Stimulated activated CD4-positive, alpha-beta T cell treated with anti-CD3 and anti-CD28 coated beads, TNF-alpha, amount 100 ng/mL, for 24 hours (primary cell): ENCODE results near the gene YEATS2.
"Not testable (repeated sequence)": the region's sequence is repeated elsewhere in the genome, so short reads cannot be mapped to it uniquely, and the experiment has no call there.

Experiments
- DNase-seq, 3 experiments: peaks; one replicate each; pipeline ENCODE4 v3.0.0-alpha.2; 2020; ENCODE audit warnings: low read depth in 3 of 3

YEATS2 gene

GRCh38 chr3:183777016-183777618, 79.5 kb downstream of the YEATS2 start:
- no peak for DNase-seq

GRCh38 chr3:183779896-183780465, 82.4 kb downstream of the YEATS2 start:
- DNase-seq: no peak

DNA sequence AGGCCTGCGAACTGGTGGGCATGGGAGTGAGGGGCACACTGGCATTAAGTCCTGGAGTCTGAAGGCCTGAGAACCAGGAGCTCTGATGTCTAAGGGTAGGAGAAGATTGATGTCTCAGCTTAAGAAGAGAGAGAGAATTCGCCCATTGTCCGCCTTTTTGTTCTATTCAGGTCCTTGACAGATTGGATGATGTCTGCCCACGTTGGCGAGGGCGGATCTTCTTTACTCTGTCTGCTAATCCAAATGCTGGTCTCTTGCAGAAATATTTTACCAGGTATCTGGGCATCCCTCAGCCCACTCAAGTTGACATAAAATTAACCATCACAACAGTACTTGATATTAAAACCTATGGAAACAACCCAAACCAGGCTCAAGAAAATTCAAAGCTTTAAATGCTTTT, 83.6 kb downstream of the YEATS2 start:
- DNase-seq: no peak

- DNase-seq: no peak
Observed at GRCh38 chr3:183782576-183783276, 85.1 kb downstream of the YEATS2 start.

- DNase-seq: not testable (repeated sequence)
Observed at GRCh38 chr3:183784503-183784902, 86.9 kb downstream of the YEATS2 start.

DNA sequence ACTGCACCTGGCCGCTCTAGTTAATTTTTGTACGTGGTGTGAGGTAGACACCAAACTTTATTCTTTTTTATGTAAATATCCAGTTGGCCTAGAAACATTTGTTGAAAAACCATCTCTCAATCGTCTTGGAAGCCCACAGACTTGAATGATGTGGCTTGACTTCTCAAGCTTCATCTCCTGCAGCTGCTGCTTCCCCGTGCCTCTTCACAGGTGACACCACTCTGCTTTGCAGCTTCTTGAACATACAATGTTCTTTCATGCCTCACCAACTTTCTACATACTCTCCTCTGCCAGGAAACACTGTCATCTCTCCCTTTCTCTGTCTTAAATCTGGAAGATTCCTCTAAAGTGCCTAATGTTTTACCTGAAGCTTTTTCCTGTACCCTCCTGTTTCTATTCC, 92.2 kb downstream of the YEATS2 start:
- no peak for DNase-seq

DNA sequence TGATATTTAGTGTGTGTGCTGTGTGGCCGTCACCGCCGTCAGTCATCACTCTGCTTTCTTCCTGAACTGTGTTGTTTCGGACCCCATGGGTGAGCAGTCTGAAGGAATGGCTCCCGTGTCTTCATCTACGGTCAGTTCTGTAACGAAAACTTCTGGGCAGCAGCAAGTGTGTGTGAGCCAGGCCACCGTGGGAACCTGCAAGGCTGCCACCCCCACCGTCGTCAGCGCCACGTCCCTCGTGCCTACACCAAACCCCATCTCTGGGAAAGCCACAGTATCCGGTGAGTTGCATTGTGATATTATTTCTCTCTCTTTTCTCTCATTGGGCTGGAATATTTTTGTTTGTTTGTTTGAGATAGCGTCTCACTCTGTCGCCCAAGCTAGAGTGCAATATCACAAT, 93.1 kb downstream of the YEATS2 start:
- DNase-seq: no peak

- no peak for DNase-seq
Observed at GRCh38 chr3:183792976-183793375, 95.4 kb downstream of the YEATS2 start.

- DNase-seq: no peak
Observed at GRCh38 chr3:183794452-183794851, 96.9 kb downstream of the YEATS2 start.

DNA sequence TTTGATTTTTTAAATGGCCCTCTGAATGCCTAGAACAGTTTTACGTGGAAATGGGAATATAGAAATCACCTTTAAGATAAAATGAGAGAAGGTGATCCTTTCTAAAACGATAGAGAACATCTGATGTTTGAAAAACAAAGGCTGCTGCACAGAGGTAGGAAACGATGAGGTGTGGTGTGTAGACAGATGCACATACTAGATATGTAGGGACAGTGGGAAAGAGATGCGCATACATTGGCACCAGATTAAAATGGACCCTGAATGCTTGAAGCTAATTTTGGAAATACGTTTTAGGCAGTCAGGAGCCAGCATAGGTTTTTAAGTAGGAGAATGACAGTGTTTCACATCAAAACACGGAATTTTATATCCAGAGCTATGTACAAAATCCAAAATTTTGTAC, 98.8 kb downstream of the YEATS2 start:
- no peak for DNase-seq

DNA sequence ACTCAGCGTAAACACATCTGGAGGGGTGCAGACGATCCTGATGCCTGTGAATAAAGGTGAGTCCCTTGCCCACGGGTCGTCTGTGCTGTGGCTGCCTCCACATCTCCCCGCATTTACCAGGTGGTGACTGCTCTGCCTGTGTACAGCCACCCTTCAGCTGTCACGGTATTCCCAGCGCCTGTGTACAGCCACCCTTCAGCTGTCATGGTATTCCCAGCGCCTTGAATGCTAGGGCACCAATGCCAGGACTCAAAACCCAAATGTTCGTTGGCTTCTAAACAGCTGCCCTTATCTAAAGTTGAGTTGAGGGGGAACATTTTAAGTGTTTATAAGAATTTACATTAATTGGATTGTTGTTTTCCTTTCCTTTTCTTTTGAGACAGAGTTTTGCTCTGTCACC, 100.4 kb downstream of the YEATS2 start:
- no peak for DNase-seq

- DNase-seq: no peak
Observed at GRCh38 chr3:183799461-183799860, 101.9 kb downstream of the YEATS2 start.

- no peak for DNase-seq
Observed at GRCh38 chr3:183800243-183800863, 102.8 kb downstream of the YEATS2 start.

DNA sequence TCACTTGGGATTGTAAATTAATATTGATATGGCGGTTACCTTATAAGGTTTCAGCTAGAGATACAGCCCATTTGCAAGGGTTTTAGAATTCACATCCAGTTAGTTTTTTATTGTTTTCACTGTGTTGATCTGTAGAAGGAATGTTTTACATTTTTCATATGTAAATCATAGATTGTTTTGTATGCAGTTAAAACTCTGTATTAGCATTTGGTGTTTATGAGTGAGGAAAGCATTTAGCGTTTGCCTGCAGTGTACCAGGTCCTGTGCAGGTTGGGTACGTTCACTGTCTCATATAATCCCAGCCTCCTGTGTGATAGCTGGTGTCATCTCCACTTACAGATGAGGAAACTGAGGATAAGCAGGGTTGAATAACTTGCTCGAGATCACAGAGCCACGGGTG, 104.0 kb downstream of the YEATS2 start:
- DNase-seq: no peak

- no peak for DNase-seq
Observed at GRCh38 chr3:183802989-183803388, 105.4 kb downstream of the YEATS2 start.

DNA sequence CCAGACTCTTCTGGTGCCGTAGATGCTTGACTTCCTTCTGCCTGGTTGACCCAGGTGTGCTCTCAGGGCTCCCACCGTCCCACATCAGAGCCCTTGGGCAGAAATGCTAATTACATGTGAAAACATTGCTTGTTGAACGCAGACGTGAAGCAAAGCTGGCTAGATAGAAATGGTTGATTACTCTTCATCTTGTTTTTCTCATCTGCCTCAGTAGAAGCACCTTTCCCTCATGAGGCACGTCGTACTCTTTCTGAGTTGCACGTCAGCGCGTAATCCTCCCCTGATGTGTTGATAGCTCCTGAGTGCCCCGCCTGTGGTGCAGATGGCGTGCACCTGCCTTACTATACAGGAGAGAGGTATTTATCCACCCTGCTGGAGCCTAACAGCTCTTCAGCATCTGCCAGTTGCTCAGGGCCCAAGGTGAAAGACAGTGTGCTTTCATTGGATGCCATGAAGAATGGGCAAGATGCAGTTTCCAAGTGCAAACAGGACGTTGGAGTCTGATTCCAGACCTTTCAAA, 109.7 kb downstream of the YEATS2 start:
- no peak for DNase-seq

DNA sequence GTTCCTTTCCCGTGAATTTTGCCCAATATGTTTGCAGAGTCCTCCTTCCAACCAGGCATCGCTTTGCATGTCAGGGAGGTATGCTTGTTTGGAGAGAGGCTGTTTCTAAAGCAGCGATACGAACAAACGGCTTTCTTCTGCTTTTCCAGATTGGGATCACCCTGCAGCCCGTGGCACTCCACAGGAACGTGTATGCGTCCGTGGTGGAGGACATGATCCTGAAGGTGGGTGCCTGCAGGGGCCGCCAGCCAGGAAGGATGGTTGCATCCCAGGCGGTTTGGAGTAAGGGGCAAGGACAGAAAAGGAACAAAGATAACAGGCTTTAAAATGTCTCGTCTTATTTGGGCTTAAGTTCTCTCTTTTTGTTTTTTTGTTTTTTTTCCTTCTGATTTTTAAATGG, 110.3 kb downstream of the YEATS2 start:
- DNase-seq: no peak

DNA sequence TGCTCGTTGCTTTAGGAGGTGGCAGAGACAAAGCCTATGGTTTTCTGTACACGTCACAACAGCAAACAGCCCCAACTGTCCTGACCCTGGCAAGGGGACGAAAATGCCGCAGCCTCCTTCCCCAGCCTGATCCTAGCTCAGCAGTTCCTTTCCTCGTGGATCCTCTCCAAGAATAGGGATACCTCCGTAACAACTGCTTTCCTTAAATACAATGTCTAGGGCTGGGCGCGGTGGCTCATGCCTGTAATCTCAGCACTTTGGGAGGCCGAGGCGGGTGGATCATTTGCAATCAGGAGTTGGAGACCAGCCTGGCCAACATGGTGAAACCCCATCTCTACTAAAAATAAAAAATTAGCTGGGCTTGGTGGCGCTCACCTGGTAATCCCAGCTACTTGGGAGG, 110.8 kb downstream of the YEATS2 start:
- no peak for DNase-seq

- DNase-seq: no peak
Observed at GRCh38 chr3:183809270-183809669, 111.7 kb downstream of the YEATS2 start.

GRCh38 chr3:183810643-183811594, 113.3 kb downstream of the YEATS2 start:
- DNase-seq: no peak

DNA sequence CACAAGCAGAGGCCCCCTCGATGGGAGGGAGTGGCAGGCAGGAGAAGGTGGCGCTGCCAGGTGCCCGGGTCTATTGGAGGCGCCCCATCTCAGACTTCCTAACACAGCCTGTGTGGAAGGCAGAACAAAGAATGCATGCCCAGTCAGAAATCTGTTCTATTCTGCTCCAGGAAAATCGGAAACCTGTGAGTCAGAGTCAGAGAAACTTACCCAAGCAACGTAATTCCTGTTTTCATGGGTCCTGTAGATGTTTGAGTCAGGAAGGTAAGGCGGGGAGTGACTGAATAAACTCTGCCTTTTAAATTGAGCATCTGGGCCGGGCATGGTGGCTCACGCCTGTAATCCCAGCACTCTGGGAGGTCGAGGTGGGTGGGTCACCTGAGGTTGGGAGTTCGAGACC, 114.0 kb downstream of the YEATS2 start:
- no peak for DNase-seq
